ENCODE measurements around the gene KIF4A.
"Not testable (repeated sequence)": the region's sequence is repeated elsewhere in the genome, so short reads cannot be mapped to it uniquely, and the experiment has no call there.

Gene KIF4A

GRCh38 chrX:70262952-70263567, 26.8 kb upstream of the KIF4A start:
- peak; percentile 46 for DNase-seq (ENCODE audit: low read depth)
- H3K4me3 ChIP-seq (replicated peaks; ENCODE audit: low read depth, low read length), result no peak overlapping the region
- peak; percentile 64 for TF ChIP-seq CTCF (IDR thresholded peaks at IDR 0.05; ENCODE audit: low read length, missing control alignments)

GRCh38 chrX:70264784-70265183, 25.1 kb upstream of the KIF4A start:
- TF ChIP-seq CTCF (IDR thresholded peaks at IDR 0.05; ENCODE audit: low read length, missing control alignments), result no peak
- DNase-seq (ENCODE audit: low read depth), result peak; percentile 19
- no peak overlapping the region for H3K4me3 ChIP-seq (replicated peaks; ENCODE audit: low read depth, low read length)

GRCh38 chrX:70268034-70268433, 21.9 kb upstream of the KIF4A start, which contains the start of gene ARR3:
Gene ARR3 (plus strand): TSS chrX:70268334. CDS start chrX:70269386, 1,052 bp downstream.
- H3K4me3 ChIP-seq (replicated peaks; ENCODE audit: low read depth, low read length), result no peak within 1 kb of the TSS
- DNase-seq (ENCODE audit: low read depth), result no peak
- no peak for TF ChIP-seq CTCF (IDR thresholded peaks at IDR 0.05; ENCODE audit: low read length, missing control alignments)

GRCh38 chrX:70274029-70274428, 15.9 kb upstream of the KIF4A start:
- not testable (repeated sequence) for H3K4me3 ChIP-seq (replicated peaks; ENCODE audit: low read depth, low read length); DNase-seq (ENCODE audit: low read depth)

- DNase-seq (ENCODE audit: low read depth), result no peak
- H3K4me3 ChIP-seq (replicated peaks; ENCODE audit: low read depth, low read length), result no peak overlapping the region
- TF ChIP-seq CTCF (IDR thresholded peaks at IDR 0.05; ENCODE audit: low read length, missing control alignments), result no peak
These were observed 10.8 kb upstream of the KIF4A start for GRCh38 chrX:70279081-70279480.

GRCh38 chrX:70280573-70280972, 9.3 kb upstream of the KIF4A start:
- TF ChIP-seq CTCF (IDR thresholded peaks at IDR 0.05; ENCODE audit: low read length, missing control alignments), result no peak
- DNase-seq (ENCODE audit: low read depth), result no peak
- no peak overlapping the region for H3K4me3 ChIP-seq (replicated peaks; ENCODE audit: low read depth, low read length)

GRCh38 chrX:70281951-70282350, 8.0 kb upstream of the KIF4A start, which contains the start of gene RAB41:
Gene RAB41 (plus strand): TSS chrX:70282172. CDS start chrX:70282218, 46 bp downstream.
- H3K4me3 ChIP-seq (replicated peaks; ENCODE audit: low read depth, low read length), result no peak within 1 kb of the TSS
- TF ChIP-seq CTCF (IDR thresholded peaks at IDR 0.05; ENCODE audit: low read length, missing control alignments), result no peak
- DNase-seq (ENCODE audit: low read depth), result no peak
